GM21528 (cell line): ENCODE results near the gene NSFL1C.

ENCODE experiments used
- ATAC-seq: cut with Tn5 transposase; IDR thresholded peaks from one replicate; pipeline ENCODE4 v1.9.1; 2021; ENCODE audit warnings: mild to moderate bottlenecking, moderate library complexity; ENCODE audit not compliant: unreplicated experiment, low FRiP score

NSFL1C gene

DNA sequence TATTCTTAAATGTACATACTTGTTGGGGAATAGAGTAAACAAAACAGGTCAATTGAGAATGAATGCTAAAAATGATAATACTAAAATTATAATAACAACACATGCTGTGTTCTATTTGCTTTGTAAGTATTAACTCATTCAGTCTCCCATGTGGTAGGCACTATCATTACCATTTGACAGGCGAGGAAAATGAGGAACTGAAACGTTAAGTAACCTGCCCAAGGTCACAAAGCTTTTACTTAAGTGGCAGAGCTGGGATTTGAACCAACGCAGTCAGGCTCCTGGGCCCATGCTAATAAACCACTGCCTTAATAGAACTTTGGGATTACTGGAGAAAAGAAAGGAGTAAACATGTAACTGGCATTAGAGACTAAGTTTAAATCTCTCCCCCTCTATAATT, 3.8 kb downstream of the NSFL1C start:
- ATAC-seq: no peak

GRCh38 chr20:1462001-1462400, 4.6 kb downstream of the NSFL1C start:
- ATAC-seq: no peak

GRCh38 chr20:1460275-1460674, 6.4 kb downstream of the NSFL1C start:
- ATAC-seq: no peak

GRCh38 chr20:1457992-1458391, 8.7 kb downstream of the NSFL1C start:
- ATAC-seq: no peak

DNA sequence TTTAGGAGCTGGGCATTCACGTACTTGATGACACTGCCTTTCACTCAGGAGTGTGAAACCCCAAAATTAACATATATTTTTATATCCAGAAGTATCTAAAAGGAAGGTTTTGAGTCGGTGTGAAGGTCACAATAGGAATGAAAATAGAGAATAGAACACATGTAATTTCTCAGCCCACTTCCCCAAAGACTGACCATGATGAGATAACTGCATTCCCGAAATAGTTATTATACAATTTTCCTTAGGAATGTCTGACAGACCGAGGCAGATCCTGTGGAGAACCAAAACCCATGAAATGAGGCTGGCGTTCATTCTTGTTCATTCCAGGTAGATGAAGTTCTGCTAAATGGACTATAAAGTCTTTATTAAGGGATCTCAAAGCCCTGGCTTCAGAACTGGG, 10.3 kb downstream of the NSFL1C start:
- no peak for ATAC-seq

DNA sequence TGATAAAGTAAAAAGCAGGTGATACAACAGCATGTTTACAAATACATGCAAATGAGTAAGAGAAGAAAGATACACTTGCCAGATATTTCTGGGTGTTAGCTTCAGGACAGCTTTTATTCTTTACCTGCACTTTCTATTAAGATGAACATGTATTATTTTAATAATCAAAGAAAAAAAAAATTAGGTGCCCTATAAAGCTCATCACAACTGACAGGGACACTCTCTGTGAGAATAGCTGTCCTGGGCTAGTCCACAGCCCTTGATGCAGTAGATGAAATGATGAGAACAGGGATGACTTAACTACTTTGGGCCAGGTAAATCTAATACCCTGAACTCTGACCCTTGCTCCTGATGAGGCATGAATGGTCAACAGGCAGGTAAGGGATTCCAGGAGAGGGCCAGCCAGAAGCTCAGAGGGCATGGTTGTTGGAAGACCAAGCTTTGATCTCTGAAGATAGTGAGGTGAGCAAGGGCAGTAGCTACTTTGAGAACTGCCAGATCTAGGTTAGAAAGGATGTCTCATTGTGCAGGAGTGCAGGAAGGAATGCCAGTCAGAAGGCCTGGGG, 15.6 kb downstream of the NSFL1C start:
- ATAC-seq: no peak

- ATAC-seq: no peak
Observed at GRCh38 chr20:1449370-1449769, 17.3 kb downstream of the NSFL1C start.

DNA sequence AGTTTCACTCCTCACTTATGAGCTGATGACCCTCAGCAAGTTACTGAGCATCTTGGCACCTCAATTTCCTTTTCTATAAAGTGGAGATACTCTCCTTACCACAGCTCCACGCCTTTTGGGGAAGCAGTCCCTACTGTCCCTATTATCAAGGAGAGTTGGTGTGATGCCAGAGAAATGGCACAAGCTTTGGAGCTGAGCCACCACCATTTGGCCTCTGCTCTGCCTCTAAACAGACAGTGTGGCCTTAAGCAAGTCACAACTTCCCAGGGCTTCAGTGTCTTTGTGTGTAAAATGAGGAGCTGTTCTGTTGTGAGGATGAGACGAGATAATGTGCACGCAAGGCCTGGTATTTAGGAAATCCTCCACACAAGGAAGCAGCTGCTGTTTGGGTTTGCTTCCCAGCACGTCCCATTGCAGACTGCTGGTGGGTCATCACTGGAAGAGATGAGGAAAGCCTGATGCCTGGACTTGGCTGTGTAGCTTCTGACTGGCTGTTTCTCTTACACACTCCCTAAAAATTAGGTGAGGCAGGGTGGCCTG, 18.5 kb downstream of the NSFL1C start:
- ATAC-seq: no peak

- ATAC-seq: no peak
Observed at GRCh38 chr20:1446536-1446935, 20.1 kb downstream of the NSFL1C start.

DNA sequence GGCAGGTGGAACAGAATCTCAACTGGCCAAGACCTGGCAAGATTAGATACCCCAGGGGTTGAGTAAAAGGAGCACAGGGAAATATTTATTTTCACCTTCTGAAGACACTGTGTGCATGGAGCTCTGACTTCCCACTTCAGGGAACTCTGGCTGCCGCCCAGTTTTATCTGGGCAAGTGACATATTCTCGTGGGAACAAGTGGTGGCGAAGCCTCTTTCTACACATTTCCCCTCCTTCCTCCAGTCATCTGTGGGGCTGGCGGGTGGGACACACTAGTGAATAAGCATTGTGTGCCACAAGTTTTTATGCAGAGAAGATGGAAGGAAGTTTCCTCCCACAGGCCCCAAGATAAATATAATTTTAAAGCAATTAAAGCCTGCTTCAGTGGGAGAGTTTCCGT, 23.6 kb downstream of the NSFL1C start:
- no peak for ATAC-seq

DNA sequence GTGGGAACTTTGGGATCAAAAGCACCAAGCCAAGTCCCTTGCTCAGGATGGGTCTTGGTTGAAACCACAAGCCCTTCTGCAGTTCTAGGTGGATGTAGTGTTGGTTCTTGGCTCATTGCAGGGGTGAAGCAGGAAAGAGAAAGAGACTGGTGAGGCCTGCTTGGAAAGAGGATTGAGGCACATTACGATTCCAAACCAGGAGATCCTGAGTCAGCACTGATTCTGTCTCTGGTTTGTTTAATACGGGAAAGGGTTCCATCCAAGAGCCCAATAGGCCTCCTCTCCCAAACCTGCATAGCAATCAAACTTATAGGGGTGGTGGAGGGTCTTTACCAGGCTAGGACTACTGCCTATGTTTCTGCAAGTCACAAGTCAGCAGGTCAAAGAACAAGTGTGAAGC, 24.3 kb downstream of the NSFL1C start:
- no peak for ATAC-seq

DNA sequence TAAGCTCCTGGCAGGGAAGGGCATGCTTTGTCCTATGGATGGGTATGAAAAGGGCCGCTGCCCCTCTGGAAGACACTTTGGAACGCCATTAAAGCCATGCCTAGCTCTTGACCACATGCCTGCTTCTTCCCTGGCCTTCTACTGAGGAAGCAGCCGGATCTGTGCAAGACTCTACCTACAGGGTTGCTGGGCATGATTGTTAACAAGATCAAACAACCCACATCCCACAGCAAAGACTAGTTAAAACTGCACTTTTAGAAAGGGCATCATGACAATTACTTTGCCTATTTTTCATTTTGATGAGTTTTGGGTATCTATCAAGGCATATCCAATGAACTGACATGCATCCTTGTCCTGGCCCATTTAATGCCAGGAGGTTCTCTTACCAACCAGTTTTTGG, 25.5 kb downstream of the NSFL1C start:
- no peak for ATAC-seq

- no peak for ATAC-seq
Observed at GRCh38 chr20:1440024-1440423, 26.6 kb downstream of the NSFL1C start.

- no peak for ATAC-seq
Observed at GRCh38 chr20:1438361-1438760, 28.3 kb downstream of the NSFL1C start.

DNA sequence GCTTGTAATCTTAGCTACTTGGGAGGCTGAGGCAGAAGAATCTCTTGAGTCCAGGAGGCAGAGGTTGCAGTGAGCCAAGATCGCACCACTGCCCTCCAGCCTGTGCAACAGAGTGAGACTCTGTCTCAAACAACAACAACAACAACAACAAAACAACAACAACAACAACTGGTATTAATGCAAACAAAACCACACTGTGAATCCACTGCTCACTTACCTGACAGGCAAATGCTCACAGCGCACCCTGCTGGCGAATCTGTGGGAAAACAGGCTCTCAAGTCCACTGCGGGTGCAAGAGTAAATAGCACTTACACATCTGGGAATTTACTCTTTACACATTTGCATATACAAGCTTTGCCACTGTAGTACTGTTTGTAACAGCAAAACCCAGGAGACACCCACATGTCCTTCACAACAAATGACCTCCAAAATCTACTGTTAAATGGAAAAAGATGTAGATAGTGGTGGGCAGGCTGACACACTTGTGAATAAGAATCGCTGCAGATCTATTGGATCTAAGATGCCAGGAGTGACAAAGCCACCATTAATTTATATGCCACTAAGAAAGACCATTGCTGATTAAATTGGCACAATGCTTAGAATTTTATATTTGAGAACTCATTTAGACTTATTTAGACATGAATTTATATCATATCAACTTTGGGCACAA, 29.3 kb downstream of the NSFL1C start:
- no peak for ATAC-seq

GRCh38 chr20:1436263-1436662, 30.4 kb downstream of the NSFL1C start:
- ATAC-seq: no peak

- no peak for ATAC-seq
Observed at GRCh38 chr20:1435337-1435699, 31.3 kb downstream of the NSFL1C start.

- peak; percentile 84 for ATAC-seq
Observed at GRCh38 chr20:1434571-1435336, 31.9 kb downstream of the NSFL1C start.

- no peak for ATAC-seq
Observed at GRCh38 chr20:1431158-1431557, 35.5 kb downstream of the NSFL1C start.

DNA sequence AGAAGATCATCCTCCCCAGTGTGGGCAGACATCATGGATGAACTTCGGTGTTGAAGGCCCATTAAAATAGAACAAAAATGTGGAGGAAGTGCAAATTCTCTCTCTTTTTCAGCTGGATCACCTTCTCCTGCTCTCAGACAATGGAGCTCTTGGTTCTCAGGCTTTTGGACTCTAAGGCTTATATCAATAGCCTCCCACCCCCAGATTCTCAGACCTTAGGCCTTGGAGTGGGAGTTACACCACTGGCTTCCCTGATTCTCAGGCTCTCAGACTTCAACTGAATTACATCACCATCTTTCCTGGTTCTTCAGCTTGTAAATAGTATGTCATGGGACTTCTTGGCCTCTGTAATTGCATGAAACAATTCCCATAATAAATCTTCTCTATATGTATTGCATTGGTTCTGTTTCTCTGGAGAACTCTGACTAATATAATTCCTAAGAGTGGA, 36.6 kb downstream of the NSFL1C start:
- no peak for ATAC-seq

DNA sequence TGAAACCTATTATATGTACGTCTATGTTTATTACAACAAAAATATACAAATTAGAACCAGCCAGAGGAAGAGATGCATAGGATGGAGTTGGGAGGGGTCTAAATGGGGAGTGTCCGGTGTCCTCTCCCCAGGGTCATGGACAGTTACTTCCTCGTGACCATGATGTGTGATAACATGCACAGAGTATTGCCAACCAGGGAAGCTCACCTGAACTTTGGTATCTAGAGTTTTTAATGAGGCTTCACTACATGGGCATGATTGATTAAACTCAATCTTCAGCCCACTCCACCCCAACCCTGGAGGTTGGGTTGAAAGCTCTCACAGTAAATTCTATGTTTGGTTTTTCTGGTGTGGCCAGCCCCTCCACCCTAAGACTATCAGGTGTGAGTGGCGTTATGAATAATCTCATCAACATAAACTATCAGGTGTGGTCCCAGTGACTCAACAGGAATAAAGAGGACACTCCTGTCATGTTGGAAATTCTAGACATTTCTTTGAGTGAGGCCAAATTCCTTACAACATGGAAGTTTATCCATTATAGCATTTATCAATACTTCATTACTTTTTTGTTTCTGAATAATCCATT, 37.4 kb downstream of the NSFL1C start:
- no peak for ATAC-seq
